HL-60 (cell line): ENCODE measurements around the gene KCND2.

ENCODE experiments used
- DNase-seq, 2 experiments: peaks; one replicate each; pipeline ENCODE4 v3.0.0-alpha.2; 2010 to 2020; ENCODE audit warnings: low read depth in 1 of 2, low spot score in 1 of 2
- H3K27ac ChIP-seq: fragments of 250-450 bp; sonication (Bioruptor Pico); replicated peaks from 2 replicates; pipeline ENCODE4 v1.5.1; 2020; ENCODE audit warnings: mild to moderate bottlenecking, moderate library complexity
- H3K27me3 ChIP-seq: fragments of 250-450 bp; sonication (Bioruptor Pico); 2 replicates; pipeline ENCODE4 v1.5.1; 2021; ENCODE audit warnings: mild to moderate bottlenecking, moderate library complexity; ENCODE audit not compliant: insufficient read depth, poor library complexity, severe bottlenecking
- H3K4me3 ChIP-seq: replicated peaks from 2 replicates; pipeline ENCODE4 v1.5.1; 2011; ENCODE audit warnings: mild to moderate bottlenecking, control low read depth, low read length; ENCODE audit not compliant: insufficient read depth
- GABPA ChIP-seq: IDR thresholded peaks from 2 replicates; pipeline ENCODE4 v1.6.1; 2012; ENCODE audit warnings: low read depth
- POLR2AphosphoS5 ChIP-seq: IDR thresholded peaks from 2 replicates; pipeline ENCODE4 v1.6.1; 2012; ENCODE audit warnings: low read depth
- SPI1 ChIP-seq: IDR thresholded peaks from 2 replicates; pipeline ENCODE4 v1.6.1; 2012; ENCODE audit warnings: low read depth, mild to moderate bottlenecking, borderline replicate concordance
- TF ChIP-seq, protein P1 (sequence below): IDR thresholded peaks from one replicate; pipeline ENCODE4 v1.5.1; 2011; ENCODE audit warnings: low read length, control low read depth, inconsistent platforms; ENCODE audit not compliant: insufficient read depth
- TF ChIP-seq, protein P2 (sequence below): IDR thresholded peaks from 2 replicates; pipeline ENCODE4 v1.6.1; 2012; ENCODE audit warnings: low read depth; ENCODE audit not compliant: insufficient replicate concordance

The KCND2 gene

DNA sequence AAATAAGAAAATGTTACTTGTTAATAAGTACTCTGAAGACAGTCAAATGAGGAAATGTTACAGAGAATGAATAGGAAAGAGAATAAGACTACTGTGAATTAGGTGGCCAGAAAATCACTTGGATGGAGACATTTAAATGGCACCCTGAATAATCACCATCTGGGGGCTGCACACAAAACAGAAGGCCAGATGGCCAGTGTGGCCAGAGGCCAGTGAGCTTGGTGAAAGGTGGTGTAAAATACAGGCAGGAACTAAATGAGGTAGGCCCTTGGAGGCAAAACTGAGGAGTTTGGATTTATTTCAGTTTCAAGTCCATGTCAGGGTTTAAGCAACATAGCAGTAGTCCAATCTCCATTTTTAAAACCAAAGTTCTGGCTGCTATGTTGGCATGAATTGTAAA, 458.3 kb downstream of the KCND2 start:
- Histone ChIP-seq H3K27me3 (no peaks in the 10 kb centered on the region), H3K4me3 (no peak overlapping the region), H3K27ac (no peak overlapping the region)
- no peak for DNase-seq
- TF ChIP-seq, protein P1, sequence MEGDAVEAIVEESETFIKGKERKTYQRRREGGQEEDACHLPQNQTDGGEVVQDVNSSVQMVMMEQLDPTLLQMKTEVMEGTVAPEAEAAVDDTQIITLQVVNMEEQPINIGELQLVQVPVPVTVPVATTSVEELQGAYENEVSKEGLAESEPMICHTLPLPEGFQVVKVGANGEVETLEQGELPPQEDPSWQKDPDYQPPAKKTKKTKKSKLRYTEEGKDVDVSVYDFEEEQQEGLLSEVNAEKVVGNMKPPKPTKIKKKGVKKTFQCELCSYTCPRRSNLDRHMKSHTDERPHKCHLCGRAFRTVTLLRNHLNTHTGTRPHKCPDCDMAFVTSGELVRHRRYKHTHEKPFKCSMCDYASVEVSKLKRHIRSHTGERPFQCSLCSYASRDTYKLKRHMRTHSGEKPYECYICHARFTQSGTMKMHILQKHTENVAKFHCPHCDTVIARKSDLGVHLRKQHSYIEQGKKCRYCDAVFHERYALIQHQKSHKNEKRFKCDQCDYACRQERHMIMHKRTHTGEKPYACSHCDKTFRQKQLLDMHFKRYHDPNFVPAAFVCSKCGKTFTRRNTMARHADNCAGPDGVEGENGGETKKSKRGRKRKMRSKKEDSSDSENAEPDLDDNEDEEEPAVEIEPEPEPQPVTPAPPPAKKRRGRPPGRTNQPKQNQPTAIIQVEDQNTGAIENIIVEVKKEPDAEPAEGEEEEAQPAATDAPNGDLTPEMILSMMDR, result no peak
- TF ChIP-seq POLR2AphosphoS5, result no peak
- TF ChIP-seq SPI1, result no peak
- TF ChIP-seq, protein P2, sequence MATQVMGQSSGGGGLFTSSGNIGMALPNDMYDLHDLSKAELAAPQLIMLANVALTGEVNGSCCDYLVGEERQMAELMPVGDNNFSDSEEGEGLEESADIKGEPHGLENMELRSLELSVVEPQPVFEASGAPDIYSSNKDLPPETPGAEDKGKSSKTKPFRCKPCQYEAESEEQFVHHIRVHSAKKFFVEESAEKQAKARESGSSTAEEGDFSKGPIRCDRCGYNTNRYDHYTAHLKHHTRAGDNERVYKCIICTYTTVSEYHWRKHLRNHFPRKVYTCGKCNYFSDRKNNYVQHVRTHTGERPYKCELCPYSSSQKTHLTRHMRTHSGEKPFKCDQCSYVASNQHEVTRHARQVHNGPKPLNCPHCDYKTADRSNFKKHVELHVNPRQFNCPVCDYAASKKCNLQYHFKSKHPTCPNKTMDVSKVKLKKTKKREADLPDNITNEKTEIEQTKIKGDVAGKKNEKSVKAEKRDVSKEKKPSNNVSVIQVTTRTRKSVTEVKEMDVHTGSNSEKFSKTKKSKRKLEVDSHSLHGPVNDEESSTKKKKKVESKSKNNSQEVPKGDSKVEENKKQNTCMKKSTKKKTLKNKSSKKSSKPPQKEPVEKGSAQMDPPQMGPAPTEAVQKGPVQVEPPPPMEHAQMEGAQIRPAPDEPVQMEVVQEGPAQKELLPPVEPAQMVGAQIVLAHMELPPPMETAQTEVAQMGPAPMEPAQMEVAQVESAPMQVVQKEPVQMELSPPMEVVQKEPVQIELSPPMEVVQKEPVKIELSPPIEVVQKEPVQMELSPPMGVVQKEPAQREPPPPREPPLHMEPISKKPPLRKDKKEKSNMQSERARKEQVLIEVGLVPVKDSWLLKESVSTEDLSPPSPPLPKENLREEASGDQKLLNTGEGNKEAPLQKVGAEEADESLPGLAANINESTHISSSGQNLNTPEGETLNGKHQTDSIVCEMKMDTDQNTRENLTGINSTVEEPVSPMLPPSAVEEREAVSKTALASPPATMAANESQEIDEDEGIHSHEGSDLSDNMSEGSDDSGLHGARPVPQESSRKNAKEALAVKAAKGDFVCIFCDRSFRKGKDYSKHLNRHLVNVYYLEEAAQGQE, result no peak
- no peak for TF ChIP-seq GABPA

DNA sequence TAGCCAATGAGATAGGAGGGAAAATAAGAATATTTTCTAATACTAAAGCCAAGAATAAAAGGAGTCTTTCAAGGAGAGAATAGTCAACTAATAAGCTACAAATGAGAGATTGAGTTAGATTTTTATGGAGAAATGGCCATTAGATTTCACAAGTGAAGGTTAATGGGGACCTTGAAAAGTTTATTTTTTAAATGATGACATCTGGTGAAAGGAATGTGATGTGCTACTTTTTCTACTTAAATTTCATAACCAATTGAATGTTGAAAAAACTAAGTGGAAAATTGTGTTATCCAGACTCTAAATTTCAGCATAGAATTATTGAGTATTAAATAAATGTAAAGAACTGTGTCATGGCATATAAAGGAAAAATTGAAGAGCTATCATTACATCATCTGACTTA, 459.3 kb downstream of the KCND2 start:
- H3K27me3 ChIP-seq, result no peaks in the 10 kb centered on the region
- H3K4me3 ChIP-seq, result no peak overlapping the region
- DNase-seq, result no peak
- no peak overlapping the region for H3K27ac ChIP-seq
- TF ChIP-seq, protein P2, result no peak
- TF ChIP-seq, protein P1, result no peak
- TF ChIP-seq GABPA (no peak), POLR2AphosphoS5 (no peak), SPI1 (no peak)

DNA sequence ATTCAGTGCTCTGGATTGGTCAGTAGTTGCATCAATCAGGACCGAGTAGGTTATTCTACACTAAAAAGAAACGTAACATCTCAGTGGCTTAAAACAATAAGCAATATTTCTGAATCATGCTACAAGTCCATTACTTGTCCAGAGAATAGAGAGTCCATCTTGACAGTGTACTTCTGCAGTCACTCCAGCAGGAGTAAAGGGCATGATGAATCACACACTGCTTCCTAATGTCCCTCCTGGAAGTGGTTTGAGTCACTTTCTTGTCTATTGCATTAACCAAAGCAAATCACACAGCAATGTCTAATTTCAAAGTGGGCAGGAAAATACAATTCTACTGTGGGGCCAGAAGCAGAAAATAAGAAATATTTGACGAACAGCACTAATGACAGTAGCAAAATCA, 460.2 kb downstream of the KCND2 start:
- Histone ChIP-seq H3K4me3 (no peak overlapping the region), H3K27me3 (no peaks in the 10 kb centered on the region), H3K27ac (no peak overlapping the region)
- TF ChIP-seq SPI1 (no peak), GABPA (no peak), POLR2AphosphoS5 (no peak)
- TF ChIP-seq, protein P1, result no peak
- TF ChIP-seq, protein P2, result no peak
- DNase-seq, result no peak
